GM19467 (cell line): ENCODE data around the gene BCAS3.

Source experiments
- ATAC-seq: cut with Tn5 transposase; IDR thresholded peaks from one replicate; pipeline ENCODE4 v1.9.1; 2021; ENCODE audit warnings: mild to moderate bottlenecking, moderate library complexity; ENCODE audit not compliant: unreplicated experiment

Gene BCAS3

GRCh38 chr17:61389670-61390478 is 712.2 kb downstream of the BCAS3 start:
- no peak for ATAC-seq

GRCh38 chr17:61390479-61390791 is 712.8 kb downstream of the BCAS3 start:
- no peak for ATAC-seq

- ATAC-seq = no peak
Observed at GRCh38 chr17:61391595-61392291, 714.1 kb downstream of the BCAS3 start.

GRCh38 chr17:61392679-61393078 is 715.0 kb downstream of the BCAS3 start:
- no peak for ATAC-seq

- ATAC-seq = no peak
Observed at GRCh38 chr17:61393550-61393903, 715.9 kb downstream of the BCAS3 start.

GRCh38 chr17:61393904-61394629 is 716.4 kb downstream of the BCAS3 start:
- ATAC-seq = no peak

- no peak for ATAC-seq
Observed at GRCh38 chr17:61394630-61395408, 717.2 kb downstream of the BCAS3 start.

- ATAC-seq = no peak
Observed at GRCh38 chr17:61395409-61395982, 717.8 kb downstream of the BCAS3 start.

GRCh38 chr17:61395983-61396585 is 718.4 kb downstream of the BCAS3 start:
- no peak for ATAC-seq

- no peak for ATAC-seq
Observed at GRCh38 chr17:61396586-61397085, 719.0 kb downstream of the BCAS3 start.

GRCh38 chr17:61397086-61397842 is 719.6 kb downstream of the BCAS3 start:
- no peak for ATAC-seq

GRCh38 chr17:61398721-61399130 is 721.1 kb downstream of the BCAS3 start:
- ATAC-seq = no peak

GRCh38 chr17:61399131-61400065 is 721.7 kb downstream of the BCAS3 start, which contains the start of gene TBX2:
Gene TBX2, plus strand, starts transcription at chr17:61399843. Its CDS starts 334 bp downstream, at chr17:61400177.
- no peak for ATAC-seq

GRCh38 chr17:61400066-61400716 is 722.5 kb downstream of the BCAS3 start:
- ATAC-seq = no peak

GRCh38 chr17:61400717-61401388 is 723.2 kb downstream of the BCAS3 start:
- no peak for ATAC-seq

- no peak for ATAC-seq
Observed at GRCh38 chr17:61401389-61402072, 723.9 kb downstream of the BCAS3 start.
